NOMO-1 (cell line): ENCODE measurements around the gene FOXJ3.
"Not testable (repeated sequence)": the region's sequence is repeated elsewhere in the genome, so short reads cannot be mapped to it uniquely, and the experiment has no call there.

Experiments
- DNase-seq, 2 experiments: peaks; one replicate each; lab custom pipeline; 2025; ENCODE audit not compliant: unreplicated experiment in 2 of 2; lab: John Stamatoyannopoulos, UW

The FOXJ3 gene

GRCh38 chr1:42259059-42259738, 75.8 kb downstream of the FOXJ3 start:
- no peak for DNase-seq

- DNase-seq: no peak
Observed at GRCh38 chr1:42258218-42258617, 76.8 kb downstream of the FOXJ3 start.

GRCh38 chr1:42251042-42251441, 84.0 kb downstream of the FOXJ3 start:
- DNase-seq: no peak

GRCh38 chr1:42250164-42250563, 84.9 kb downstream of the FOXJ3 start:
- no peak for DNase-seq

- no peak for DNase-seq
Observed at GRCh38 chr1:42240966-42241755, 93.9 kb downstream of the FOXJ3 start.

- DNase-seq: no peak
Observed at GRCh38 chr1:42239555-42239954, 95.5 kb downstream of the FOXJ3 start.

GRCh38 chr1:42239041-42239440, 96.0 kb downstream of the FOXJ3 start:
- DNase-seq: no peak

- DNase-seq: no peak
Observed at GRCh38 chr1:42231253-42231652, 103.8 kb downstream of the FOXJ3 start.

- no peak for DNase-seq
Observed at GRCh38 chr1:42228938-42229337, 106.1 kb downstream of the FOXJ3 start.

GRCh38 chr1:42223036-42223435, 112.0 kb downstream of the FOXJ3 start:
- no peak for DNase-seq

GRCh38 chr1:42221952-42222606, 113.0 kb downstream of the FOXJ3 start:
- no peak for DNase-seq

GRCh38 chr1:42221456-42221855, 113.6 kb downstream of the FOXJ3 start:
- DNase-seq: no peak

- no peak for DNase-seq
Observed at GRCh38 chr1:42219627-42220026, 115.4 kb downstream of the FOXJ3 start.

GRCh38 chr1:42214447-42214871, 120.6 kb downstream of the FOXJ3 start:
- peak in 1 of 2 experiments; percentile 66 for DNase-seq

- no peak for DNase-seq
Observed at GRCh38 chr1:42211224-42211623, 123.8 kb downstream of the FOXJ3 start.

- no peak for DNase-seq
Observed at GRCh38 chr1:42210421-42211133, 124.5 kb downstream of the FOXJ3 start.

- DNase-seq: no peak
Observed at GRCh38 chr1:42209526-42210251, 125.3 kb downstream of the FOXJ3 start.

- DNase-seq: not testable (repeated sequence)
Observed at GRCh38 chr1:42206930-42207329, 128.1 kb downstream of the FOXJ3 start.

- DNase-seq: no peak
Observed at GRCh38 chr1:42206164-42206563, 128.9 kb downstream of the FOXJ3 start.

- DNase-seq: no peak
Observed at GRCh38 chr1:42201986-42202385, 133.0 kb downstream of the FOXJ3 start.
